Nephron progenitor cell (in vitro differentiated cells): Measurements from ENCODE around the gene SCD5.

ENCODE experiments used
- DNase-seq: peaks from one replicate; pipeline ENCODE4 v3.0.0; 2021
- H3K27ac Mint-ChIP-seq: 2 replicates; pipeline ENCODE4 v1.8.0; 2021; ENCODE audit warnings: mild to moderate bottlenecking, moderate library complexity, mixed read lengths
- H3K27me3 Mint-ChIP-seq: 2 replicates; pipeline ENCODE4 v1.8.0; 2021; ENCODE audit warnings: mild to moderate bottlenecking, low read depth, mixed read lengths; ENCODE audit not compliant: poor library complexity
- H3K36me3 Mint-ChIP-seq: 2 replicates; pipeline ENCODE4 v1.8.0; 2021; ENCODE audit warnings: low read depth, mixed read lengths
- H3K4me1 Mint-ChIP-seq: 2 replicates; pipeline ENCODE4 v1.8.0; 2021; ENCODE audit warnings: mixed read lengths
- H3K4me3 Mint-ChIP-seq: 2 replicates; pipeline ENCODE4 v1.8.0; 2021; ENCODE audit warnings: mild to moderate bottlenecking, moderate library complexity, mixed read lengths
- H3K9me3 Mint-ChIP-seq: 2 replicates; pipeline ENCODE4 v1.8.0; 2021; ENCODE audit warnings: mild to moderate bottlenecking, moderate library complexity, mixed read lengths
- TF ChIP-seq, protein P1 (sequence below): fragments of 200-600 bp; sonication (generic); IDR thresholded peaks from 2 replicates; pipeline ENCODE4 v1.5.0; 2021; ENCODE audit warnings: antibody characterized with exemption

Gene SCD5

GRCh38 chr4:82680834-82681233 is 117.8 kb downstream of the SCD5 start:
- no peaks in the 10 kb centered on the region for H3K36me3 Mint-ChIP-seq
- no peaks in the 10 kb centered on the region for H3K9me3 Mint-ChIP-seq
- H3K4me1 Mint-ChIP-seq = peaks cover 17% of the 10 kb centered on the region
- peaks cover 4% of the 10 kb centered on the region for H3K27me3 Mint-ChIP-seq
- peak overlapping the region; percentile 15 for H3K27ac Mint-ChIP-seq
- H3K4me3 Mint-ChIP-seq = no peak overlapping the region
- DNase-seq = peak; percentile 28
- TF ChIP-seq, protein P1, sequence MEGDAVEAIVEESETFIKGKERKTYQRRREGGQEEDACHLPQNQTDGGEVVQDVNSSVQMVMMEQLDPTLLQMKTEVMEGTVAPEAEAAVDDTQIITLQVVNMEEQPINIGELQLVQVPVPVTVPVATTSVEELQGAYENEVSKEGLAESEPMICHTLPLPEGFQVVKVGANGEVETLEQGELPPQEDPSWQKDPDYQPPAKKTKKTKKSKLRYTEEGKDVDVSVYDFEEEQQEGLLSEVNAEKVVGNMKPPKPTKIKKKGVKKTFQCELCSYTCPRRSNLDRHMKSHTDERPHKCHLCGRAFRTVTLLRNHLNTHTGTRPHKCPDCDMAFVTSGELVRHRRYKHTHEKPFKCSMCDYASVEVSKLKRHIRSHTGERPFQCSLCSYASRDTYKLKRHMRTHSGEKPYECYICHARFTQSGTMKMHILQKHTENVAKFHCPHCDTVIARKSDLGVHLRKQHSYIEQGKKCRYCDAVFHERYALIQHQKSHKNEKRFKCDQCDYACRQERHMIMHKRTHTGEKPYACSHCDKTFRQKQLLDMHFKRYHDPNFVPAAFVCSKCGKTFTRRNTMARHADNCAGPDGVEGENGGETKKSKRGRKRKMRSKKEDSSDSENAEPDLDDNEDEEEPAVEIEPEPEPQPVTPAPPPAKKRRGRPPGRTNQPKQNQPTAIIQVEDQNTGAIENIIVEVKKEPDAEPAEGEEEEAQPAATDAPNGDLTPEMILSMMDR = no peak

DNA sequence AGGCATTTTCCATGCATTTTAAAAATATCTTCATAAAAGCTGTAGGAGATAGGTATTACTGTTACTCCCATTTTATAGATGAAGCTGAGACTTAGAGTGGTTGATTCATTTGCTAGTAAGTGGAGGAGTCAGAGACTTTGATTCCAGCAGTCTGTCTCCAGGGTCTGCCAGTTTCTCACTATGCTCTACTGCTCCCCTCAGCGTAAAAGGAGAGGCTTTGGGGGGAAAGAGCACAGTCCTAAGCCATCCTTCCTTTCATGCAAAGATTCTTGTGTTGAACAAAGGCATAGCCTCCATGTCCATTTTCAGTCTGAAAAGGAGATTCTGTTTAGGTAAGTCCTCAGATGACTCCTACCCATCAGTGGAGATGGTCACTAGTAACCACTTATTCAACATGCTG is 119.1 kb downstream of the SCD5 start:
- no peak overlapping the region for H3K27ac Mint-ChIP-seq

GRCh38 chr4:82678051-82678450 is 120.5 kb downstream of the SCD5 start:
- TF ChIP-seq, protein P1 = no peak
- H3K9me3 Mint-ChIP-seq = no peaks in the 10 kb centered on the region
- no peaks in the 10 kb centered on the region for H3K27me3 Mint-ChIP-seq
- H3K27ac Mint-ChIP-seq = no peak overlapping the region
- H3K4me3 Mint-ChIP-seq = no peak overlapping the region
- peaks cover 21% of the 10 kb centered on the region for H3K36me3 Mint-ChIP-seq
- peaks cover 17% of the 10 kb centered on the region for H3K4me1 Mint-ChIP-seq
- no peak for DNase-seq

More for the DNA sequence above, 119.1 kb downstream of the SCD5 start:
- H3K4me1 Mint-ChIP-seq = peaks cover 17% of the 10 kb centered on the region
- TF ChIP-seq, protein P1 = no peak
- peaks cover 10% of the 10 kb centered on the region for H3K36me3 Mint-ChIP-seq
- H3K27me3 Mint-ChIP-seq = no peaks in the 10 kb centered on the region
- no peaks in the 10 kb centered on the region for H3K9me3 Mint-ChIP-seq
- no peak overlapping the region for H3K4me3 Mint-ChIP-seq
- DNase-seq = no peak

- H3K36me3 Mint-ChIP-seq = peaks cover 21% of the 10 kb centered on the region
- peaks cover 17% of the 10 kb centered on the region for H3K4me1 Mint-ChIP-seq
- no peak for DNase-seq
- no peaks in the 10 kb centered on the region for H3K27me3 Mint-ChIP-seq
- no peaks in the 10 kb centered on the region for H3K9me3 Mint-ChIP-seq
- H3K27ac Mint-ChIP-seq = no peak overlapping the region
- TF ChIP-seq, protein P1 = no peak
- H3K4me3 Mint-ChIP-seq = no peak overlapping the region
Measured at GRCh38 chr4:82677327-82677726, 121.3 kb downstream of the SCD5 start.

DNA sequence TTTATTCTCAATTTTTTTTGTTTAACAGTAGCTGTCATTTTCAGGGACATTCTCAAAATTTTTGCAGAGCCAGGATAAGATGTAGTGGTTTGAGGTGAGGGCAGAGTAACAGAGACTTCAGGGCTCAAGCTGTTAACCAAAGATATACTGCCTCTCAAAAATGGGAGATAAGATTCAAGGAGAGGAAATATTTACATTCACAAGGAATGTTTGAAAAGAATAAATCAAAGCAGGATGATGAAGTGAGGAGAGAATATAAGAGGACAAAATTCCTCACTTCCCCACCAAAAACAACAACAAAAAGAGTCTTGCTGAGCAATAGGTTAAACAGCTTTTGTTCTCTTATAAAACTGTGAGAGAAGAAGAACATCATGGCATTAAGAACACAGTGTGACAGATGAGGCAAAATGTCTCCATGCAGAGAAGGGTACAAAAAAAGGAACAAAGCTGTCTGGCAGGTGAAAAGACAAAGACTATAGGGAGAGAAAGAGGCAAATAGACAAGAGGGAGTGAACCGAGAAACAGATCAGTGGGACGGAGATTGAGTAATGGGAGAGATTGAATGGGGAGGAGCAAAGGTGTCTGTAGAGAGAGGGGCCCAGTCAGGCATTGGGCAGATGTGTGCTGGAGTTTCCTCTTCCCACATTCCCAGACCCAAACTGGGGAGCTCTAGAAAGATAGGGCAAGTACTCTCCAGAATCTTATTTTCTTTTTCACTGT is 130.7 kb downstream of the SCD5 start:
- TF ChIP-seq, protein P1 = no peak

More for the DNA sequence above, 130.7 kb downstream of the SCD5 start:
- no peak for DNase-seq
- Mint-ChIP-seq H3K4me3 (no peak overlapping the region), H3K36me3 (peaks cover 27% of the 10 kb centered on the region), H3K9me3 (peaks cover 33% of the 10 kb centered on the region), H3K27me3 (peaks cover 3% of the 10 kb centered on the region), H3K27ac (peak overlapping the region; percentile 14), H3K4me1 (peaks cover 33% of the 10 kb centered on the region)
